Stimulated activated CD8-positive, alpha-beta memory T cell treated with anti-CD3 and anti-CD28 coated beads, Interleukin-7, amount 100 ng/mL, for 1 hour (primary cell): Measurements from ENCODE around the gene RGS14.
A peak's percentile ranks its signal among the peaks of the same experiment; 100 is the strongest.
"Not testable (repeated sequence)": the region's sequence is repeated elsewhere in the genome, so short reads cannot be mapped to it uniquely, and the experiment has no call there.

Experiments
- DNase-seq, 2 donors: peaks; one replicate each; pipeline ENCODE4 v3.0.0-alpha.2; 2020; ENCODE audit warnings: low read depth in 2 of 2

RGS14 gene

DNA sequence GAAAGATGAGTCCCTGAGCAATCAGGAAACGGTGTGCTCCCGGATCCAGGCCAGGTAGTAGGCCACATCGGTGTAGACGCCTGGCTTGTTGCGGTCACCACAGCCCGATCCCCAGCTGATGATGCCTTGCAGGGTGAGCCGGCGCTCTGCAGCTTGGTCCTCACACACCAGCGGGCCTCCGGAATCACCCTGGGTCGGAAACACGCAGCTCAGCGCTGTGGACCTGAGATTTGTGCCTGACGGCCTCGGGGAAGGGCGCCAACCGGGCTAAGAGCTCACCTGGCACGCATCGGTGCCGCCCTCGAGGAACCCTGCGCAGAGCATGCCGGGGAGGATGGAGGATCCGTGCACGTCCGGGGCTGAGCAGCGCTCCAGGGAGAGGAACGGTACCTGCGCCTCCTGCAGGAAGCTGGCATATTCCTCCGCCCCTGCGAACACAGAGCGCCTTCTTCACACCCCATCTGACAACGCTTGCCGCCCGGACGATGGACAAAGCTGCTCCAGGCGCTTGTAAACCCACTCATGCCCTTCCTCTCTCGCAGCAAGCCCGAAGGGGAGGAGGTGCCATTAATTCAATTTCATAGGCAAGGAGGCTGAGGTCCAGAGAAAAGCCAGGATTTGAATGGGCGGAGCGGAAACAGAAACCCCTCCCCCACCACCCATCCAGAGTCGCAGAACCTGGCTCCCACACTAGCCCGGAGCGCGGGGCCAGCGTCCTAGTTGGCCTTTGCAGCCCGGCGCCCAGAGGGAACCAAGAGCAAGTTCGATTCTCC, 44.7 kb downstream of the RGS14 start:
- peak in 1 of 2 donors; percentile 33 for DNase-seq

DNA sequence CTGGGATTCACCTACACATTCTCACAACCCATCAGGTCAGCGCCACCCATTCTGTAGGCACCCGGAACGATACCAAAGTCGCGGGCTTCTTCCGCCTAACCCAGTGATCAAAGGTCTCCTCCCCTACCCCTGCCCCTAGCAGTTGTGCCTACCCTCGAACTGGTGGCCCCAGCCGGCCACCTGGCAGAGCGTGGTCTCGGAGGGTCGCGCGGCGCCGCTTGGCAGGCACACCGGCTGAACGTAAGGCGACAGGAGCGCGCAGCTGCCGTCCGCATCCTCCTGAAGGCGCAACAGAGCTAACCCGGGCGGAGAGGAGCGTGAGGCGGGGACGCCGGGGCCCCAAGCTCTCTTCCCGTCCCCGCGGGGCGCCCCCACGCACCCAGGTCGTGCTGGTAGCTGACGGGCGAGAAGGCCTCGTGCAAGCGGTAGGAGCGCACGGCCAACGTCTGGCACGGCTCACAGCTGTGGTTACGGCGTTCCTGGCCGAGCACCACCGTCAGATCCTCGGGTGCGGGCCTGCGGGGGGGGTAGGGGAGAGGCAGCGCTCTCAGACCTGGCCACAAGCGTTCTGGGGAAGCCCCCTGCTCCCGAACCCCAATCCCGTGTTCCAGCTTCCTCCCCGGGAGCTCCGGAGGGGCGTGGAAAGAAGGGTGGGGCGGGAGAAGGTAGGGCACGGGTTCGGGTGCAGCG, 45.5 kb downstream of the RGS14 start:
- DNase-seq: no peak

DNA sequence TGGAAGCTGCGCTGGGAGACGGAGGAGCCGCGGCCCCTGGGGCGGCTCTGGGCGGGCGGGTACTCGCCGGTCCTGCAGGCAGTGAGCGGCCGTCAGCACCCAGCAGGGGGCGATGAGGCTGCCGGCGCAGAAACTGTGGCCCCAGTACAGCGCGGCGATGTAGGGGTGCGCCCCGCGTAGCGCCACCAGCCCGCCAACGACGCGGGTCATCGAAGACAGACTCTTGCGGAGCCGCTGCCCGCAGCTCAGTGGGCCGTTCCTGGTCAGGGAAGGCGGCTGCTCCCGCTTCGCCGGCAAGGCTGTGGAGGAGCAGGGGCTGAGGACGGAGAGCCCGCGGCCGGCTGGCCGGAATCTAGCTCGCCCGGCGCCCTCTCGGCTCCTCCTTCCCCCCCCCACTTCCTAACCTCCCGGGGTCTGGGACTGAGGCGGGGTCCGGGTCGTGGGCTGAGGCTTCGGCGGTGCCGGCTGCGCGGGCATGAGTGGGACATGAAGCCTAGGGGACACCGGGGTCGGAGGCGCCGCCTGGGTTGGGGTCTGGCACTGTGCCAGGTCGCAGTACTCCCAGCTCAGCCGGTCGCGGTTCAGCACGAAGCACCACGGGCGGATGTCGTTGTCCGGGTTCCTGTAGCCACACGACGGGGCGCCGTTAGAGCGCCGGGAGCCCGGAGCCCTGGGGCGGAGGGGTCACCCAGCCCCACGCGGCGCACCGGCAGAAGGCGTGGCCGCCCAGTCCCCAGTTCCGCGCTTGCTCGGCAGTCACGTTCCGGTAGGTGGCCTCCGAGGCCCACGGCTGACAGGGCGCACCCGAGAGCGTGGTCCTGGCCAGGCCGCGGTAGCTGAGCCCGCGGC, 46.3 kb downstream of the RGS14 start:
- peak; percentile 69 to 74 for DNase-seq

DNA sequence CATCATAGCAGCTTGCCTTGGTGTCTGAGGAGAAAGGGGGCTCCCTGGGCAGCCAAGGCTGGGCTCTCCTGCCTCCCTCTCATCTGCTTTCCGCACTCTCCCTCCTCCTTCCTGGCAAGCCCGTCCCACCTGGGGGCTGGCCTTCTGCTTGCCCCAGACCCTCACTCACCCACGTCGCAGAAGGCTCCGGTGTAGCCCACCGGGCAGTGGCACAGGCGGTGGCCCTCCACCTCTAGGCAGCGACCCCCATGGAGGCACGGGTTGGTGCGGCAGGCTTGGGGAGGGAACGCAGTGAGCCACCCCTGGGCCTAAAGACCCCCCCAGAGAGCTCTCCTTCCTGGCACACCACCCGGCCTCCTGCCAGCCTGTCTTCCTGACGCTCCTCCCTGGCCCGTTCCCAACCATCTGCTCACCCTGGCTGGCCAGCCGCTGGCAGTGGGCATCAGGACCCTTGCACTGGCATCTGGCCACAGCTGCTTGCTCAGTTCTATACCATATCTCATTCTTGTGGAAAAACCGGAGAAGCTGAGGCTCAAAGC, 47.0 kb downstream of the RGS14 start:
- DNase-seq: no peak

DNA sequence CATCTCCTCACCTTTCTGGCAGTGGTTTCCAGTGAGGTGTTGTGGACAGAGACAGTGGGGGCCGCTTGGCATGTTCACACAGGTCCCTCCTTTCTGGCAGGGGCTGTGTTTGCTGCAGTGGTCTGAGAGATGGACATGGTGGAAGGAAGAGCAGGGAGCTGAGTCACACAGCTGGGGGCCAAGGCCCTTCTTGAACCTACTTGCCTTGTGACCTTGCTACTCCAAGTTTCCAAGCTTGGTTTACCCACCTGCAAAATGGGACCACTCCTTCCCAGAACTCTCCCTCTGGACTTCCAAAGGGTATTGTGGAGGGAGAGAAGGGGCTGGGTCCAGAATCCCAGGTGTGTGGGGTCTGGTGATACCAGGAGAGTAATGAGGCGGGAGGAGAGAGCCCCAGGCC, 47.6 kb downstream of the RGS14 start:
- DNase-seq: no peak

DNA sequence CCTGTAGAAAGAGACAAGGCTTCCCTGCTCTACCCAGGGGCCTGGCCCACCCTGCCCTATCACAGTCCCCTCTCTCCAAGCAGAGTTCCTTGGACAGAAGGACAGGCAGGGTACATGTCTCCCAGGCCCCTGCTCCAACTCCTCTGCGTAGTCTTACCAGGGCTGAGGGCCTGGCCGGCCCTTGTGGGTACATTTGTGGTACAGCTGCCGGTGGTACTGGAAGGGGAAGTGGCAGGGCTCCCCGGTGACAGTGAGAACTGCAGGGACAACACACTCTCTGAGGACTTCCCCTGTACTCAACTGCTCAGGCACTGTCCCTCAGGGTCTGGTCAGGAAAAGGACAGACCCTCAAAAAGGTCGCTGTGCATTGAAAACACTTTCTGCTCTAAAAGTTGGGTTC, 48.1 kb downstream of the RGS14 start:
- DNase-seq: no peak

DNA sequence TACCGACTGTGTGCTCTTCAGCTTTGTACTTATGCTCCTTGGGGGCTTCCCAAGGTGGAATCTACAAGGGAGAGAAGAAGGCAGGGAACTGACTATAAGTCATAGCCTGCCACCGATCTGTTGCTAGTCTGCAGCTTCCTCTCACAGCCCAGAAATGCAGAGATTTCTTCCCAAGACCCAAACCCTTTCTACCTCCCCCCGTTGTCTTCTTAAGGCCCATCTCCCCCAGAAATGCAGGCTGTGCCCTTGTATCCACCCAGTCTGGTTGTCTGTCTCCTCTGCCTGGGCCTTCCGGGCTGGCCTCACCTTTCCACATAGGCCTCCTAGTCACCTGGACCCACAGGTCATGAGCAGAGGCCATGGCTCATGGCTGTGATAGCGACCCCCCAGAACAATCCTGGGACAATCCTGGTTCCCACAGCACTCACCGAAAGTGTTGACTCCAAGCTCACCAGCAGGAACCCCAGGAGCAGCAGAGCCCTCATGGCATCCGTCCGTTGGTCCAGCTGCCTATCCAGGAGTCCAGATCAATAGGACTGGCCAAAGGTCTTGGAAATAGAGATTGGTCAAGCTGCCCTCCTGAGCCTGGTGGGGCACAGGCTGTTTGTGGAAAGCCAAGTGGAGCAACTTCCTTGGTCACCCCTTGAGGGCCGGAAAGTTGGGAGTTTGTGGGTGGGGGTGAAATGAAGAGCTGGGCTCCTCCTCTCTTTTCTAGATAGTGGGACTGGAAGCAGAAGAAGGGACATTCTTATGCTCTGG, 51.5 kb downstream of the RGS14 start, which contains the start of gene F12:
F12 (minus strand) TSS at position 522 of the 759 bp plus-strand sequence; CDS start at position 485, 37 bp downstream.
- DNase-seq: no peak

DNA sequence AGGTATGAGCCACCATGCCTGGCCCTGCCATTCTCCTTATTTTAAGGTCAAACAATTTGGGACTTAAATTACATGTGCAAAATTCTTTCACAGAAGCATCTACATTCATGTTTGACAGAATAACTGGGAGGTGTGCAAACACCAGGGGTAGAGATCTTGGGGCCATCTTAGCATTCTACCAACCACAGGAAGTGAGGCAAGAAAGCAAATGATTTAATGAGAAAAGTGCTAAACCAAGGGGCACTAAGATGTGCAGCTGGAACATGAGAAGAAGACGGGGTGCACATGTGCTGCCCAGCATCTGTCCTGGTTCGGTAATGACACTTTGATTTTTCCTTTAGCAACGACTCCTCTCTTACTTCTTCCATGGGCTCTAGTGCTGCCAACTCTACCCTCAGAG, 52.9 kb downstream of the RGS14 start:
- DNase-seq: no peak

DNA sequence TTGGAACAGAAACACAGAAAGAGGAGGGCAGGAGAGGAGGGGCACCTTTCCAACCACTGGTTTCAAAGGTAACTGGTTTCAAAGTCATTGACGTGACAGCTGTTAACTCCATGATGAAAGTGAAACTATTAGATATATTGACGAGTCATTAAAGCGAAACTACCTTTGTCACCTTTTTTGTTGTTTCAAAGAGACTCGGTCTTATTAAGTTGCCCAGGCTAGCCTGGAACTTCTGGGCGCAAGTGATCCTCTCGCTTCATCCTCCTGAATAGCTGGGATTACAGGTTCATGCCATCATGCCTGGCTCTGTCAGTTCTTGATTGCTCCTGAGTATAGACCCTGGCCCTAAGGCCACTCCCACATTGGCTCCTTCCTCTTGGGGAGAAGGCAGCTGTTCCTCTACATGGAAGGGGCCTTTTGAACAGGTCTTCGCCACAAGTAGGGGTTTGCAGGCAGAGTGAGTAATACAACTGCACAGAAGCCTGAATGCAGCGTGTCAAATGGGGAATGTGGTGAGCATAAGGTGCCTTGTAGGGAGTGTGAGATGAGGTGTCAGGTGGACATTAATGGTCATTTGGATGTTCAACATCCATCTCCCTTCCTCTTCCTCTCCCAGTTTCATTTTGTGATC, 55.0 kb downstream of the RGS14 start:
- no peak for DNase-seq

DNA sequence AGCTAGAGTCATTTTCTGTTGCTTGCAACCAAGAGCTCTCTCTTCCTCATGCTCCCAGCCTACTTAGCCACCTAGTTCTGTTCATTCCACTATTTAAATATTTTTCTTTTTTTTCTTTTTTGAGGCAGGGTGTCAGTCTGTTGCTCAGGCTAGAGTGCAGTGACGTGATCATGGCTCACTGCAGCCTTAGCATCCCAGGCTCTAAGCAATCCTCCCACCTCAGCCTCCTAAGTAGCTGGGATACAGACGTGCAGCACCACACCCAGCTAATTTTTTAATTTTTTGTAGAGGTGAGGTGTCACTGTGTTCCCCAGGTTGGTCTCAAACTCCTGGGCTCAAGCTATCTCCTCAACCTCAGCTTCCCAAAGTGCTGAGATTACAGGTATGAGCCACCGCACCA, 56.8 kb downstream of the RGS14 start:
- DNase-seq: no peak

DNA sequence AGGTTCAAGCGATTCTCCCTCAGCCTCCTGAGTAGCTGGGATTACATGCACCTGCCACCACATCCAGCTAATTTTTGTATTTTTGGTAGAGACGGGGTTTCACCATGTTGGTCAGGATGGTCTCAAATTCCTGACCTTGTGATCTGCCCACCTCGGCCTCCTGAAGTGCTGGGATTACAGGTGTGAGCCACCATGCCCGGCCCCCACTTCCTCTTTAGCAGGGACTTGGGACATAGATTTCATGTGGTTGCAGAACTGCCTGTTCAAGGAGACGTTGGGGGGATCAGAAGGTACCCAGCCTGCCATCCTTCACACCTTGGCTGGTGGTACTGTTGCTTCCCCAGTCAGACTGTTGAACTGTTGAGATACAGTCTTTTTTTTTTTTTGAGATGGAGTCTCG, 59.4 kb downstream of the RGS14 start:
- DNase-seq: not testable (repeated sequence)

DNA sequence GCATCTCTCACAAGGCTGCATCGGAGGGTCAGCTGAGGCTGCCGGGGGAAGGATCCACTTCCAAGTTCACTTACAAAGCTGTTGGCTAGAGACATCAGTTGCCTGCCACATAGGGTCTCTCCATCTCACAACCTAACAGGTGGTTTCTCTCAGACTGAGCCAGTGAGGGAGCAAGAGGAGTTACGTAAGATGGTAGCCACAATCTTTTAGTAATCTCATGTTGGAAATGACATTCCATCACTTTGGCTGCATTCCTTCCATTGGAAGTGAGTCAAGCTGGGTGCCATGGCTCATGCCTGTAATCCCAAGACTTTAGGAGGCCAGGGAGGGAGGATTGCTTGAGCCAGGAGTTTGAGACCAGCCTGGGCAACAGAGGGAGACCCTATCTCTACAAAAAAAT, 61.3 kb downstream of the RGS14 start:
- no peak for DNase-seq

DNA sequence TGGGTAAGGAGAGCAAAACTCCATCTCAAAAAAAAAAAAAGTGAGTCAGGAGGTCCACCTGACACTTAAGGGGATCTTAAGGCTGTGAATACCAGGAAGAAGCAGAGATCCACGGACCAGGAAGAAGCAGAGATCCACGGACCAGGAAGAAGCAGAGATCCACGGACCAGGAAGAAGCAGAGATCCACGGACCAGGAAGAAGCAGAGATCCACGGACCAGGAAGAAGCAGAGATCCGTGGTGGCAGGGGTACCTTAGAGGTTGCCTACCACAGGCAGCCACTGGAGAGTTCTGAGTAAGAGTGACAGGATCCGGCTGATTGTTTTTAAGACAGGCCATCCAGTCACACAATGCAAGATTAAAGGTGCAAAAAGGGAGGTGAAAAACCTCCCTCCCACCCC, 62.7 kb downstream of the RGS14 start:
- DNase-seq: not testable (repeated sequence)

DNA sequence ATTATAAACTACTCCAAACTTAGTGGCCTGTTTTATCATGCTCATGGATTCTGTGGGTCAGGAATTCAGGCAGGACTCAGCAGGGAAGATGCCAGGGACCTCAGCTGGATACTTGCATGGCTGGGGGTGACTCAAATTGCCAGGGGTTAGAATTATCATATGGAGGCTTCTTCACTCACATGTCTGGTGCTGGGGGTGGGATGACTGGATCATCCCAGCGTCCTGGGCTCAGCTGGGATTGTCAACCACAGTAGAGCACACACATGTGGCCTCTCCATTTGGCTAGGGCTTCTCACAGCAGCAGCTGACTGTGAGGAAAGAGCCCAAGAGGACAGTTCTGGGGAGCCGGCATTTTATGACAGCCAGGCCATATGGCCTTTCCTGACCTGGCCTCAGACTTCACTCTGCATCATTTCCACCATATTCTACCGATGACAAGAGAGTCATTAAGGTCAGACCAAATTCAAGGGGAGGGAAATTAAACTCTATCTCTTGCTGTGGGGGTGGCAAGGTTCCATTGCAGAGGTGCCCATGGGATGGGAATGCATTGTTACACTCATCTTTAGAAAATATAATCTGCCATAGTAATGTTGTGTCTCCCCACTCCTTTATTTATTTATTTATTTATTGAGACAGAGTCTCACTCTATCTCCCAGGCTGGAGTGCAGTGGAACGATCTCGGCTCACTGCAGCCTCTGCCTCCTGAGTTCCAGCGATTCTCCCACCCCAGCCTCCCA, 63.5 kb downstream of the RGS14 start:
- no peak for DNase-seq
